Fibroblast of villous mesenchyme (primary cell): ENCODE data around the gene BMP2K. TPM values are rescaled to one million over a fixed set of nuclear protein-coding genes. Genes with fewer than 3 reads are reported as not detected.
A peak's percentile ranks its signal among the peaks of the same experiment; 100 is the strongest.

ENCODE experiments used
- DNase-seq: peaks from one replicate; pipeline ENCODE4 v3.0.0-alpha.2; 2010; ENCODE audit warnings: low read depth
- H3K4me3 ChIP-seq: 2 replicates; pipeline ENCODE4 v1.5.1; 2011; ENCODE audit warnings: low read depth, mild to moderate bottlenecking, low read length
- total RNA-seq: library from RNA; depleted of rRNA; stranded (reverse); fragments of >200 nt; gene quantifications from 2 replicates; pipeline ENCODE4 v1.2.3, GENCODE V29; 2012
- TF ChIP-seq, protein P1 (sequence below): IDR thresholded peaks from 2 replicates; pipeline ENCODE4 v1.5.1; 2012; ENCODE audit warnings: low read depth, mild to moderate bottlenecking, low read length; ENCODE audit not compliant: insufficient read depth

The BMP2K gene
- total RNA-seq: 92.1 and 173 TPM in 2 replicates

DNA sequence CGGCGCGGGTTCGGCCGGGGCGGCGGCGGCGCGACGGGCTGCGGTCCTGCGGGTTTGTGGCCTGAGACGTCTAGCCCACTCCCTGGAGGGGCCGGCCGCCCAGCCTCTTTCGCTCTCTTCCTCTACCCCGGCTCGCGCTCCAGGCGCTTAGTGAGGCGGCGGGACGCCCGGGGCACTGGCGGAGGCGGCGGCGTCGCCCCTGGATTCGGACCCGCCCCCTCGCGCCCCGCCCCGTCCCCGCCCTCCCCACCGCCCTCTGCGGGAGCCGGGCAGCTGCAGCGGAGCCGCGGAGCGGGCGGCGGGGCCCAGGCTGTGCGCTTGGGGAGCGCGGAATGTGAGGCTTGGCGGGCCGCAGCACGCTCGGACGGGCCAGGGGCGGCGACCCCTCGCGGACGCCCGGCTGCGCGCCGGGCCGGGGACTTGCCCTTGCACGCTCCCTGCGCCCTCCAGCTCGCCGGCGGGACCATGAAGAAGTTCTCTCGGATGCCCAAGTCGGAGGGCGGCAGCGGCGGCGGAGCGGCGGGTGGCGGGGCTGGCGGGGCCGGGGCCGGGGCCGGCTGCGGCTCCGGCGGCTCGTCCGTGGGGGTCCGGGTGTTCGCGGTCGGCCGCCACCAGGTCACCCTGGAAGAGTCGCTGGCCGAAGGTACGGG is at the start of gene BMP2K:
TSS of gene BMP2K (plus strand) at position 272 of the 650 bp plus-strand sequence. CDS start at position 466, 194 bp downstream.
- TF ChIP-seq, protein P1, sequence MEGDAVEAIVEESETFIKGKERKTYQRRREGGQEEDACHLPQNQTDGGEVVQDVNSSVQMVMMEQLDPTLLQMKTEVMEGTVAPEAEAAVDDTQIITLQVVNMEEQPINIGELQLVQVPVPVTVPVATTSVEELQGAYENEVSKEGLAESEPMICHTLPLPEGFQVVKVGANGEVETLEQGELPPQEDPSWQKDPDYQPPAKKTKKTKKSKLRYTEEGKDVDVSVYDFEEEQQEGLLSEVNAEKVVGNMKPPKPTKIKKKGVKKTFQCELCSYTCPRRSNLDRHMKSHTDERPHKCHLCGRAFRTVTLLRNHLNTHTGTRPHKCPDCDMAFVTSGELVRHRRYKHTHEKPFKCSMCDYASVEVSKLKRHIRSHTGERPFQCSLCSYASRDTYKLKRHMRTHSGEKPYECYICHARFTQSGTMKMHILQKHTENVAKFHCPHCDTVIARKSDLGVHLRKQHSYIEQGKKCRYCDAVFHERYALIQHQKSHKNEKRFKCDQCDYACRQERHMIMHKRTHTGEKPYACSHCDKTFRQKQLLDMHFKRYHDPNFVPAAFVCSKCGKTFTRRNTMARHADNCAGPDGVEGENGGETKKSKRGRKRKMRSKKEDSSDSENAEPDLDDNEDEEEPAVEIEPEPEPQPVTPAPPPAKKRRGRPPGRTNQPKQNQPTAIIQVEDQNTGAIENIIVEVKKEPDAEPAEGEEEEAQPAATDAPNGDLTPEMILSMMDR: no peak
- peak; percentile 76 for DNase-seq

DNA sequence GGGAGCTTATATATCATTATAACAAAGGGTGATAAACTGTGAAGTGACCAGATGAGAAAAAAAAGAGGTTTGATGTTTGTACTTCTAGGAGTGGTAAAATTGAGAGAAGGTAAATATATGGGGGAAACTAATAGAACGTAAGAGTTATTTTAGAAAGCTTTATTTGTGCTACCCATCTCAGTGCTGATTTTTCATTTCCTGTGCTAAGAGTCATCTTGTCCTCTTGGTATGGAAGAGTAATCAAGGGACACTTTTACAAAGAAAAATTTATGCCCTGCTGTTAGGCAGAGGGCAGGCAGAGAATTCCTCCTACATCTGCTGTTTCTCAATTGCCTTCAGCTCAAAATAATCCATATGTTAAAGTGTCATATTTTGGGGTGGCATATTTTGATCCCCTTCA is 49.6 kb upstream of the BMP2K start:
- TF ChIP-seq, protein P1: no peak
- H3K4me3 ChIP-seq: no peak overlapping the region

More for the DNA sequence above, at the start of gene BMP2K:
- peak within 1 kb of the TSS; percentile 74 for H3K4me3 ChIP-seq

DNA sequence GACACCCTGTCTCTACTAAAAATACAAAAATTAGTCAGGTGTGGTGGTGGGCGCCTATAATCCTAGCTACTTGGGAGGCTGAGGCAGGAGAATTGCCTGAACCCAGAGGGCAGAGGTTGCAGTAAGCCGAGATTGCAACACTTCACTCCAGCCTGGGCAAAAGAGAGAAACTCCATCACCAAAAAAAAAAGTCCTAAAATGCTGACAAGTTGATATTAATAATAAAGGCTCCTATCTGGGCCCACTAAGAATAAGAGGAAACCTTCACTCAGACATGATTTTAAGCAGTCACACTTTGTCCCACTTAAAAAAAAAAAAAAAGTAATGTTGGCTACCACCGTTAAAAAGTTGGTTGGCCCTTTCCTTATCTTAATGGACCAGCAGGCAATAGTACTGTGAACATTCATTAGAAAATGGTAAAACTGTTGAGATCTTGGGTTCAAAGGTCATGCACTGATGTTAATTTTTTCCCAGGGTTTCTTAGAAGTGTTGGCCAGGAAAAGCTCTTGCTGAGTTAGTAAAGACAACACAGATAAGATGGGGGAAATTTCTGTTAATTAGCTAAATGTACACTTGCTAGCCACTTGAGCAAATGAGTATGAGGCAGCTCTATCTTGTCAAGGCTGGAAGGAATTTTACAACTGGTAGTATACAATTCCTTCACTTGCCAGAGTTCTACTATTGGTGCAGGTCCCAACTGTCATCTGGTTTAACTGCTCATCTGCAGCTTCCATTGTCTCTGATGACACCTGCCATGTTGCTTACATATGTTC is 43.6 kb upstream of the BMP2K start:
- H3K4me3 ChIP-seq: no peak overlapping the region
- DNase-seq: no peak
- TF ChIP-seq, protein P1: no peak

More for the DNA sequence above, 49.6 kb upstream of the BMP2K start:
- DNase-seq: no peak

DNA sequence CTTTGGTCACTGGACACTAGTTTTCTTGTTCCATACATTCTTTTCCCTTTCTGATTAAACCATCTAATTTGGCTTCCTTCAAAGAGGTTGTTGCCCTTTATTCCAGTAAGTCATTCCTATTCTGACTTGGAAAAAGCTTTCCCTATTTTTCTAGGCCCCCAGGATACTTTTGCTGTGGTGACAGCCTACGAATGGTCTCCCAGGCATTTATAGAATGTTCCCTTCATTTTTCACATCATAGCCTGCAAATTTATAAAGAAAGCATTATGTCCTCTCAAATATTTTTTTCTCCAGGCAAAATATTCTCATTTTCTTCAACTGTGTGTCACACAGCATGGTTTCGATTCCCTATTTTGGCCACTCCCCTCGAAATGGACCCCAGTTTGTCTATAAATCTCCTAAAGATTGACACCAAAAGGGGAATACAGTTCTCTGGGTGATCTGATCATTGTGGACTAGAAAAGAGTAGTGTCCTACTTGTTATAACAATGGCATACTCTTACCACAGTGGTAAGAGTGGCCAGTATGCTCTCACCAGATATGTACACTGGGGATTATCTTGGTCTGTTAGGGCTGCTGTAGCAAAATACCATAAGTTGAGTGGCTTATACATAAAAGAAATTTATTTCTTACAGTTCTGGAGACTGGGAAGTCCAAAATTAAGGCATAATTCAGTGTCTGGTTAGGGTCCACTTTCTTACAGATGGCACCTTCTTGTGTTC is 41.5 kb upstream of the BMP2K start:
- H3K4me3 ChIP-seq: no peak overlapping the region
- no peak for DNase-seq
- TF ChIP-seq, protein P1: no peak

- no peak for DNase-seq
- no peak overlapping the region for H3K4me3 ChIP-seq
- TF ChIP-seq, protein P1: no peak
These were observed 40.5 kb upstream of the BMP2K start for GRCh38 chr4:78735697-78736096.

DNA sequence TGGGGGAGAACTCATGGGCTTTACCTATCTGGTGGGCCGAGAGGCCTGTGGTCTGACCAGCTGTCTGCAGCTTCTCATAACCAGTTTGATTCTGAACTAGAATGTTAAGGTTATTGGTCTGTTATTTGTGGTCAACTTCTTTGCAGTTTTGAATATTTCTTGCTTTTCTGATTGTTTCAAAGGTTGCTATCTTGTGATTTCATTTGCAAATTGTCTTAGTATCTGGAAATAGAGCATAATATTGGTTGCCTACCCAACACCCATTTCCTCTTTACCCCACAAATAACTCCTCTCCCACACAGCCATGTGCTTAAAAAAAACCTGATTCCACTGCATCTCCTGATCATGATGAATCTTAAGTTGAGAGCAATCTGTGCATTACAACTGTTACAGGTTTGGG is 39.1 kb upstream of the BMP2K start:
- no peak for DNase-seq
- TF ChIP-seq, protein P1: no peak

More for the DNA sequence above, 39.1 kb upstream of the BMP2K start:
- H3K4me3 ChIP-seq: no peak overlapping the region
